Kidney epithelial cell (primary cell): ENCODE measurements around the gene ORC4. TPM values are rescaled to one million over a fixed set of nuclear protein-coding genes. Genes with fewer than 3 reads are reported as not detected.
"Not testable (repeated sequence)": the region's sequence is repeated elsewhere in the genome, so short reads cannot be mapped to it uniquely, and the experiment has no call there.

ENCODE experiments used
- DNase-seq: peaks from one replicate; pipeline ENCODE4 v3.0.0-alpha.2; 2010; ENCODE audit warnings: low read depth
- H3K27me3 ChIP-seq: 2 replicates; pipeline ENCODE4 v1.6.0; 2011; ENCODE audit warnings: low read length; ENCODE audit not compliant: control insufficient read depth, insufficient read depth
- H3K36me3 ChIP-seq: 2 replicates; pipeline ENCODE4 v1.5.1; 2011; ENCODE audit warnings: low read length; ENCODE audit not compliant: control insufficient read depth, insufficient read depth
- H3K4me3 ChIP-seq: 2 replicates; pipeline ENCODE4 v1.5.1; 2011; ENCODE audit warnings: low read depth, mild to moderate bottlenecking, control low read depth, low read length
- total RNA-seq: library from RNA; depleted of rRNA; stranded (reverse); fragments of >200 nt; gene quantifications from 2 replicates; pipeline ENCODE4 v1.2.3, GENCODE V29; 2015
- TF ChIP-seq, protein P1 (sequence below): IDR thresholded peaks from 2 replicates; pipeline ENCODE4 v1.5.1; 2011; ENCODE audit warnings: mild to moderate bottlenecking, moderate library complexity, low read length, control low read depth, inconsistent platforms; ENCODE audit not compliant: insufficient read depth, poor library complexity, severe bottlenecking

Gene ORC4
- total RNA-seq, 1 donor from 2014 or later: 80.3 TPM

DNA sequence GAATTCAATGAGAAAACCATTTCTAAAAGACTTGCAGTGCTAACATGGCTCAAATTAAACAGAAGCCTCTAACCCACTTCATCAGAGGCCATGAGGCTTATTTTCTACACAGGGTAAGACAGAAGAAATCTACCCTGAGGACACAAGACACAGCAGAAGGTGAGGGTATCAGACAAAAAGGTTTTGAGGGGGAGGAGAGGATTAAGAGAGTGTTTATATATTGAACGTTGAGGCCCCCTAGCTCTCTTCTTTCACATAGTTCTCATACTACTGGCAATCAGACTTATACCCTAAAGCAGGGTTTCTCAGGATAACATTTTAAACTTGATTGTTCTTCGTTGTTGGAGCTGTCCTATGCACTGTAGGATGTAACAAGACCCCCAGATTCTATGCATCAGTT is 21.4 kb downstream of the ORC4 start:
- TF ChIP-seq, protein P1, sequence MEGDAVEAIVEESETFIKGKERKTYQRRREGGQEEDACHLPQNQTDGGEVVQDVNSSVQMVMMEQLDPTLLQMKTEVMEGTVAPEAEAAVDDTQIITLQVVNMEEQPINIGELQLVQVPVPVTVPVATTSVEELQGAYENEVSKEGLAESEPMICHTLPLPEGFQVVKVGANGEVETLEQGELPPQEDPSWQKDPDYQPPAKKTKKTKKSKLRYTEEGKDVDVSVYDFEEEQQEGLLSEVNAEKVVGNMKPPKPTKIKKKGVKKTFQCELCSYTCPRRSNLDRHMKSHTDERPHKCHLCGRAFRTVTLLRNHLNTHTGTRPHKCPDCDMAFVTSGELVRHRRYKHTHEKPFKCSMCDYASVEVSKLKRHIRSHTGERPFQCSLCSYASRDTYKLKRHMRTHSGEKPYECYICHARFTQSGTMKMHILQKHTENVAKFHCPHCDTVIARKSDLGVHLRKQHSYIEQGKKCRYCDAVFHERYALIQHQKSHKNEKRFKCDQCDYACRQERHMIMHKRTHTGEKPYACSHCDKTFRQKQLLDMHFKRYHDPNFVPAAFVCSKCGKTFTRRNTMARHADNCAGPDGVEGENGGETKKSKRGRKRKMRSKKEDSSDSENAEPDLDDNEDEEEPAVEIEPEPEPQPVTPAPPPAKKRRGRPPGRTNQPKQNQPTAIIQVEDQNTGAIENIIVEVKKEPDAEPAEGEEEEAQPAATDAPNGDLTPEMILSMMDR: no peak

DNA sequence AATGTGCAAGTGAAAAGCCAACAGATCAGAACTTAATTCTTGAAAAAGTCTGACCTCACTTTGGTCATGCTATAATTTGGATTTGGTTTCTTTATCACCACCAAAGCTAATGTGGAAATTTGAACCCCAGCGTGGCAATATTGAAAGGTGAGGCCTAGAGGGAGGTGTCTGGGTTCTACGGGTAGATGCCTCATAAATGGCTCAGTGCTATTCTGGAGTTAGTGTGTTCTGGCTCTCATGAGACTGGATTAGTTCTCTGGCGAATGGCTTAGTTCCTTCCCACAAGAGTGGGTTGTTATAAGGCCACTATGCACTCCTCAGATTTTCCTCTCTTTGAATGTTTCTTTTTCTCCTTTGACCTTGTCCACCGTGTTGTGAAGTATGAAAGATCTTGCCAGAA is 22.3 kb downstream of the ORC4 start:
- no peaks in the 10 kb centered on the region for H3K36me3 ChIP-seq
- TF ChIP-seq, protein P1: no peak
- DNase-seq: no peak

More for the DNA sequence above, 21.4 kb downstream of the ORC4 start:
- no peak for DNase-seq
- Histone ChIP-seq H3K27me3 (no peaks in the 10 kb centered on the region), H3K36me3 (no peaks in the 10 kb centered on the region), H3K4me3 (no peak overlapping the region)

DNA sequence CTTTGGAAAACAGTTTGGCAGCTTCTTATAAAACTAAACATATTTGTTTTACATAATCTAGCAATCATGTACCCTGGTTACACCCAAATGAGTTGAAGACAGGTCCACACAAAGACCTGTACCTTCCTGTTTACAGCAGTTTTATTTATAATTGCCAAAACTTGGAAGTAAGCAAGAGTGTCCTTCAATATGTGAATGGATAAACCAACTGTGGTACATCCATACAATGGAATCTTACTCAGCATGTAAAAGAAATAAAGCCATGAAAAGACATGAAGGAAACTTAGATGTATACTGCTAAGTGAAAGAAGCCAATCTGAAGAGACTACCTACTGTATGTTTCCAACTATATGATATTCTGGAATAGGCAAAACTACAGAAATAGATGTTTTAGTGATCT is 23.7 kb downstream of the ORC4 start:
- Histone ChIP-seq H3K27me3 (no peaks in the 10 kb centered on the region), H3K4me3 (no peak overlapping the region), H3K36me3 (no peaks in the 10 kb centered on the region)
- TF ChIP-seq, protein P1: no peak
- no peak for DNase-seq

More for the DNA sequence above, 22.3 kb downstream of the ORC4 start:
- Histone ChIP-seq H3K27me3 (no peaks in the 10 kb centered on the region), H3K4me3 (no peak overlapping the region)

DNA sequence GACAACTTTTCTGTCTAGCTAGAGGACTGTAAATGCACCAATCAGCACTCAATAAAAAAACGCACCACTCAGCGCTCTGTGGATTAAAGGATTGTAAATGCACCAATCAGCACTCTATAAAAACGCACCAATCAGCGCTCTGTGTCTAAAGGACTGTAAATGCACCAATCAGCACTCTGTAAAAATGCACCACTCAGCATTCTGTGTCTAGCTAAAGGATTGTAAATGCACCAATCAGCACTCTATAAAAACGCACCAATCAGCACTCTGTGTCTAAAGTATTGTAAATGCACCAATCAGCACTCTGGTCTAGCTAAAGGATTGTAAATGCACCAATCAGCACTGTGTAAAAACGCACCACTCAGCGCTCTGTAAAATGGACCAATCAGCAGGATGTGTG is 25.6 kb downstream of the ORC4 start:
- not testable (repeated sequence) for H3K36me3 ChIP-seq, DNase-seq, H3K4me3 ChIP-seq, H3K27me3 ChIP-seq

DNA sequence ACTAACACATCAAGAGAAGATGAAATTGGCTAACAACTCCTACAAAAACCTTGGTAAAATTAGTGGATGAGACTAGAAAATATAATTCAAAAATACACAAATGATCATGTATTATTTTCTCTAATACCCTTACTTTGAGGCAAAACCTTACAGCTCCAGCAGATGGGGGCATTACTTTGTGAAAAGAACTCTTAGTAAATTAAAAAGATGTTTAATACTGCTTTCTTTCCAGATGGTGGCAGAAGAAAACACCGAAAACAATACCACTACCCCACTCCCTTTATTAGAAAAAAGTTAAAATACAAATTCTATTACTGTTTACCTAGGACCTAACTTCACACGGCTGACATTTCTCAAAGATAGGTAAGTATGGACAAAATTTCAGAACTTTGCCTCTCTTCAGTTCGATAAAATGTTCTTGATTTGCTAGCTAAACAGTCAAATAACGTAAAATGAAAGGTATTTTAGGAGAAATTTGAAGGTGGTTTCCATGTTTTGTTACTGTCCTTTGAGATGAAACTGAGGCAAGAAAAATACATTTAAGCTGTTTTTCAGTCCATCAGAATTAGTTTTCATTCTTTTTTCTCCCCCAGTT is 30.6 kb downstream of the ORC4 start:
- Histone ChIP-seq H3K27me3 (no peaks in the 10 kb centered on the region), H3K36me3 (no peaks in the 10 kb centered on the region), H3K4me3 (no peak overlapping the region)
- DNase-seq: peak; percentile 9
- TF ChIP-seq, protein P1: peak; percentile 61

DNA sequence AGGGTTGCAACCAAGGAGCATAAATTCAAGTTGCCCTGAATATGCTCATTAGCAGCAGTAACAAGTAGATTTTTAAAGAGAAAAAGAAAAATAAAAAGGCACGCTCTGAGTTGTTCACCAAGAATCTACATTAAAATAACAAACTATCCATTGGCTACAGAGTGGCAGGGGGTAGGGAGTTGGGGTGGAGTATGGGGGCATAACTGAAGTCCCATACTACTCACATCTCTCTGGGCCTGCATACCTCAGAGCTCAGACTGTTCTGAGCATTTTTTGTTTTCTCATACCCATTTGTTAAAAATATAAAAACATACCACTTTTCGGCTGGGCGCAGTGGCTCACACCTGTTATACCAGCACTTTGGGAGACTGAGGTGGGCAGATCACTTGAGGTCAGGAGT is 31.4 kb downstream of the ORC4 start:
- TF ChIP-seq, protein P1: no peak
- no peak for DNase-seq
- Histone ChIP-seq H3K27me3 (no peaks in the 10 kb centered on the region), H3K4me3 (no peak overlapping the region), H3K36me3 (no peaks in the 10 kb centered on the region)
